ENCODE data around the gene CCDC80.

Gene CCDC80

GRCh38 chr3:112623717-112624116 is 17.2 kb downstream of the CCDC80 start:
- TF ChIP-seq, protein P1, sequence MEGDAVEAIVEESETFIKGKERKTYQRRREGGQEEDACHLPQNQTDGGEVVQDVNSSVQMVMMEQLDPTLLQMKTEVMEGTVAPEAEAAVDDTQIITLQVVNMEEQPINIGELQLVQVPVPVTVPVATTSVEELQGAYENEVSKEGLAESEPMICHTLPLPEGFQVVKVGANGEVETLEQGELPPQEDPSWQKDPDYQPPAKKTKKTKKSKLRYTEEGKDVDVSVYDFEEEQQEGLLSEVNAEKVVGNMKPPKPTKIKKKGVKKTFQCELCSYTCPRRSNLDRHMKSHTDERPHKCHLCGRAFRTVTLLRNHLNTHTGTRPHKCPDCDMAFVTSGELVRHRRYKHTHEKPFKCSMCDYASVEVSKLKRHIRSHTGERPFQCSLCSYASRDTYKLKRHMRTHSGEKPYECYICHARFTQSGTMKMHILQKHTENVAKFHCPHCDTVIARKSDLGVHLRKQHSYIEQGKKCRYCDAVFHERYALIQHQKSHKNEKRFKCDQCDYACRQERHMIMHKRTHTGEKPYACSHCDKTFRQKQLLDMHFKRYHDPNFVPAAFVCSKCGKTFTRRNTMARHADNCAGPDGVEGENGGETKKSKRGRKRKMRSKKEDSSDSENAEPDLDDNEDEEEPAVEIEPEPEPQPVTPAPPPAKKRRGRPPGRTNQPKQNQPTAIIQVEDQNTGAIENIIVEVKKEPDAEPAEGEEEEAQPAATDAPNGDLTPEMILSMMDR (IDR thresholded peaks at IDR 0.05; ENCODE audit: low read depth, low read length, missing control alignments), result no peak
- H3K4me3 ChIP-seq (ENCODE audit: low read depth, low read length), result no peak overlapping the region
- no peak for DNase-seq (ENCODE audit: low read depth)

GRCh38 chr3:112623213-112623612 is 17.7 kb downstream of the CCDC80 start:
- H3K4me3 ChIP-seq (ENCODE audit: low read depth, low read length), result no peak overlapping the region
- TF ChIP-seq, protein P1 (IDR thresholded peaks at IDR 0.05; ENCODE audit: low read depth, low read length, missing control alignments), result no peak
- no peak for DNase-seq (ENCODE audit: low read depth)

DNA sequence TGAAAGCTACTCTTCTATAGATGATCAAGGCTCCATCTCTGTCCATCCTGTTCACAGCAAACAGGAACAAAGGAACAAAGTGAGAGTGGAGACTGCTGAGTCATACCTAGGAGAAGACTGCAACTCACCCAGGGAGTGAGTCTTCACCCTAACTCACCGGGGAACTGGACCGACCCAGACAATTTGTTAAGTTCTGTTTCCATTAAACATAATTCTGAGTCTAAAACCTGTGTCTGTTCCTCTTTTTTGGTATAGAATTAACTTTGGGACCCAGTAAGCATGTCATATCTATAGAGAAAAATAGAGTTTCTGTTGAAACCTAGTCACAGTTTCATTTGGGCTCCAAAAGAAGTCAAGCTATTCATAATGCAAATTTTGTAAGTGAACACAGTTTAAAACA is 21.6 kb downstream of the CCDC80 start:
- no peak overlapping the region for H3K4me3 ChIP-seq (ENCODE audit: low read depth, low read length)
- TF ChIP-seq, protein P1 (IDR thresholded peaks at IDR 0.05; ENCODE audit: low read depth, low read length, missing control alignments), result no peak
- no peak for DNase-seq (ENCODE audit: low read depth)

GRCh38 chr3:112617285-112617684 is 23.7 kb downstream of the CCDC80 start:
- TF ChIP-seq, protein P1 (IDR thresholded peaks at IDR 0.05; ENCODE audit: low read depth, low read length, missing control alignments), result no peak
- no peak overlapping the region for H3K4me3 ChIP-seq (ENCODE audit: low read depth, low read length)
- DNase-seq (ENCODE audit: low read depth), result no peak

GRCh38 chr3:112615989-112616731 is 24.8 kb downstream of the CCDC80 start:
- DNase-seq (ENCODE audit: low read depth), result no peak
- no peak overlapping the region for H3K4me3 ChIP-seq (ENCODE audit: low read depth, low read length)
- TF ChIP-seq, protein P1 (IDR thresholded peaks at IDR 0.05; ENCODE audit: low read depth, low read length, missing control alignments), result no peak

DNA sequence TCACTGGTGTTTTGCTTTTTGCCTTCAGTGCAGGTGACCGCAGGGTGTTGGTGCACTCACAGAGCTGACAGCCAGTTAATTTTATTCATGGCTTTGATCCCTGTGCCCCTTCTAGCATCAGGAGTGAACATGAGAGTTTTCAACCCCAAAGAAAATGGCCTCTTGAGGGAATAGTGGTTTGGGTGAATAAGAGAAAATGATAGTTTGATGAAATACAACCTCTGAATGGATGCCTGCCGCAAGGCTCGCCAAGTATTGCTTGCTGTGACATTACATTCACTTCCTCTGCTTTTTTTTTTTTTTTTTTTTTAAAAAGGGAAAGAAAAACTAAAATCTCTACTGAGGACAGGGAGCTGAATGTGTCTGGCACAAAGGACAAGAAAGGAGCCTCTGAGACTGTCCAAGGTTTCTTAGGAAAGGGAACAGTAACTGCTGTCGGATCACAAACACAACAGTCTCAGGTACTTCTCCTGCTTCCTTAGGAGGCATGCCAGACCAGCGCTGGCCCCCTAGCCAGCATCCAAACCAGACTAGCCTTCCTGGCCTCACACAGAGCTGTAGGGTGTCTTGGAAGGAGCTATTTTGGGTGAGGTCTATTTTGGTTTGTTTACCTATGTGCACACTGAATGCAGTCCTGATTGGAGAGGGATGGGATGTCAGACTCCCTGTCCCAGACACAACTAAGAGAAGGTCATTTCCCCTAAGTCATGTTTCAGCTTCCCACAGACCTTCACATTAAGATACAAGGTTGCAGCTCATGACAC is 29.0 kb downstream of the CCDC80 start:
- TF ChIP-seq, protein P1 (IDR thresholded peaks at IDR 0.05; ENCODE audit: low read depth, low read length, missing control alignments), result no peak
- DNase-seq (ENCODE audit: low read depth), result no peak
- H3K4me3 ChIP-seq (ENCODE audit: low read depth, low read length), result no peak overlapping the region

Data from GM12864 (cell line).